Fibroblast of the conjunctiva (primary cell): ENCODE measurements around the gene BHLHE41.
A peak's percentile ranks its signal among the peaks of the same experiment; 100 is the strongest.

ENCODE experiments used
- DNase-seq: peaks from one replicate; pipeline ENCODE4 v3.0.0-alpha.2; 2010; ENCODE audit warnings: low read depth

BHLHE41 gene

GRCh38 chr12:26113853-26114719 is 10.8 kb downstream of the BHLHE41 start:
- peak; percentile 75 for DNase-seq

- DNase-seq, result no peak
Observed at GRCh38 chr12:26113181-26113654, 11.6 kb downstream of the BHLHE41 start.

GRCh38 chr12:26112703-26113147 is 12.1 kb downstream of the BHLHE41 start:
- DNase-seq, result no peak

- no peak for DNase-seq
Observed at GRCh38 chr12:26112232-26112631, 12.6 kb downstream of the BHLHE41 start.

GRCh38 chr12:26109343-26109881 is 15.4 kb downstream of the BHLHE41 start:
- no peak for DNase-seq

- no peak for DNase-seq
Observed at GRCh38 chr12:26108915-26109314, 15.9 kb downstream of the BHLHE41 start.

GRCh38 chr12:26106347-26106746 is 18.5 kb downstream of the BHLHE41 start:
- no peak for DNase-seq

GRCh38 chr12:26102953-26103352 is 21.9 kb downstream of the BHLHE41 start:
- DNase-seq, result no peak

- no peak for DNase-seq
Observed at GRCh38 chr12:26101763-26102162, 23.1 kb downstream of the BHLHE41 start.

- DNase-seq, result no peak
Observed at GRCh38 chr12:26101350-26101734, 23.5 kb downstream of the BHLHE41 start.

GRCh38 chr12:26100666-26101349 is 24.0 kb downstream of the BHLHE41 start:
- no peak for DNase-seq

GRCh38 chr12:26097046-26097878 is 27.6 kb downstream of the BHLHE41 start:
- DNase-seq, result peak; percentile 65

- DNase-seq, result no peak
Observed at GRCh38 chr12:26096036-26096435, 28.8 kb downstream of the BHLHE41 start.

GRCh38 chr12:26095186-26095585 is 29.7 kb downstream of the BHLHE41 start:
- no peak for DNase-seq

GRCh38 chr12:26092346-26093105 is 32.3 kb downstream of the BHLHE41 start:
- no peak for DNase-seq

GRCh38 chr12:26091822-26092221 is 33.0 kb downstream of the BHLHE41 start:
- DNase-seq, result no peak

- no peak for DNase-seq
Observed at GRCh38 chr12:26090836-26091510, 33.9 kb downstream of the BHLHE41 start.

- DNase-seq, result no peak
Observed at GRCh38 chr12:26088998-26089397, 35.8 kb downstream of the BHLHE41 start.

GRCh38 chr12:26086936-26087335 is 37.9 kb downstream of the BHLHE41 start:
- DNase-seq, result no peak

- DNase-seq, result no peak
Observed at GRCh38 chr12:26080911-26081310, 43.9 kb downstream of the BHLHE41 start.
